AG09319 (cell line): ENCODE measurements around the gene GAP43.

Experiments used
- DNase-seq: peaks from one replicate; pipeline ENCODE4 v3.0.0-alpha.2; 2010; ENCODE audit warnings: low read depth; ENCODE audit errors: extremely low read depth
- TF ChIP-seq, protein P1 (sequence below): IDR thresholded peaks from 2 replicates; pipeline ENCODE4 v1.5.1; 2011; ENCODE audit warnings: low read depth, mild to moderate bottlenecking, inconsistent platforms, low read length, moderate library complexity

Gene GAP43

DNA sequence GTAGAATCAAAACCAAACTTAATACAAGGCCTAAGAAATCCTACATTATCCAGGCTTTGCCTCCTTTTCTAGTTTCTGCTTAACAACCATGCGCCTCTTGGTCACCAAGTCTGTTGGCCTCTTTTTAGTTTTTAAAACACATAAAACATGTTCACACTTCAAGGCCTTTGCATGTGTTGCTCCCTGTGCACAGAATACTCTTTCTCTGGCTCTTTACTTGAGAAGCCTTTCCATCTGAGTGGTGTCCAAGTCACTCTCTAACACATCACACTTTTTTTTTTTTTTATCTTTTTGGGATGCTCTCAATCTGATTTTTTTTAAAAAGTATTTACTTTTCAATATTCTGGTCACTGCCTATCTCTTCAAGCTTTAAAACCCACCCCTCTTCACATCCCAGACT, 14.9 kb downstream of the GAP43 start:
- DNase-seq = no peak
- TF ChIP-seq, protein P1, sequence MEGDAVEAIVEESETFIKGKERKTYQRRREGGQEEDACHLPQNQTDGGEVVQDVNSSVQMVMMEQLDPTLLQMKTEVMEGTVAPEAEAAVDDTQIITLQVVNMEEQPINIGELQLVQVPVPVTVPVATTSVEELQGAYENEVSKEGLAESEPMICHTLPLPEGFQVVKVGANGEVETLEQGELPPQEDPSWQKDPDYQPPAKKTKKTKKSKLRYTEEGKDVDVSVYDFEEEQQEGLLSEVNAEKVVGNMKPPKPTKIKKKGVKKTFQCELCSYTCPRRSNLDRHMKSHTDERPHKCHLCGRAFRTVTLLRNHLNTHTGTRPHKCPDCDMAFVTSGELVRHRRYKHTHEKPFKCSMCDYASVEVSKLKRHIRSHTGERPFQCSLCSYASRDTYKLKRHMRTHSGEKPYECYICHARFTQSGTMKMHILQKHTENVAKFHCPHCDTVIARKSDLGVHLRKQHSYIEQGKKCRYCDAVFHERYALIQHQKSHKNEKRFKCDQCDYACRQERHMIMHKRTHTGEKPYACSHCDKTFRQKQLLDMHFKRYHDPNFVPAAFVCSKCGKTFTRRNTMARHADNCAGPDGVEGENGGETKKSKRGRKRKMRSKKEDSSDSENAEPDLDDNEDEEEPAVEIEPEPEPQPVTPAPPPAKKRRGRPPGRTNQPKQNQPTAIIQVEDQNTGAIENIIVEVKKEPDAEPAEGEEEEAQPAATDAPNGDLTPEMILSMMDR = no peak

DNA sequence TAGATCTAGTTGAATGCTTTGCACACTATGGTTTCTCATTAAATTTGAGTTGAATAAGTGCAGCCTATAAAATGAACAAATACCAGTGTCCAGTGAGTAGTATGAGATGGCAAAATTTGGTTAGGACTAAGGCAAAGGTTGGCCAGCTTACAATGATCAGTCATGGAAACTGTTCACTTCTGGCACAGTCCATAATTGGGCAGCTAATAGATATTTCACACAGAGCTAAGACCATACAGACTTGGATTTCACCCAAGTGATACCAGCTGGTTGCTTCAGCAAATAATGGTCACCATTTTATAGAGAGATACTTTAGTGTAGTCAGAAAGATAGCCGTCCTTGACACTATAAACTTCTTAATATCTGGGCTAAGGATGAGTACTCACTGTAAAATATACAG, 15.7 kb downstream of the GAP43 start:
- no peak for DNase-seq
- TF ChIP-seq, protein P1 = no peak

DNA sequence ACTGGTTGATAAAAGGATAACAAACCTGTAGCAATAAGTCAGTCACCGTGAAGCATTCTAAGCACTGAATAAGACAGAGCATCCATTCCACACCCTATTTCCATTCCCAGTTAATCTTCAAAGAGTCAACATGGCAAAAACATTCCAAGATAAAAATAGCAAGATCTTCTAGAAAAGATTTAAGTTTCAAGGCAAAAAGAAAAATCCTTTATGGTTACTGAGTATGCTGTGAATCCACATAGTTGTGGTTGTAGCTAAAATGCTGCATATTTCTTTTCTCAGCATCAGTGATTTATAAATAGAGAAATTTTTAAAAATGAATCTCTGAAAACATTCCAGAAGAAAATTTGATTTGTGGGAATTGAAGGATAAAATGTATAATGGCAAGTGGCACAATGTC, 21.1 kb downstream of the GAP43 start:
- TF ChIP-seq, protein P1 = no peak
- no peak for DNase-seq

DNA sequence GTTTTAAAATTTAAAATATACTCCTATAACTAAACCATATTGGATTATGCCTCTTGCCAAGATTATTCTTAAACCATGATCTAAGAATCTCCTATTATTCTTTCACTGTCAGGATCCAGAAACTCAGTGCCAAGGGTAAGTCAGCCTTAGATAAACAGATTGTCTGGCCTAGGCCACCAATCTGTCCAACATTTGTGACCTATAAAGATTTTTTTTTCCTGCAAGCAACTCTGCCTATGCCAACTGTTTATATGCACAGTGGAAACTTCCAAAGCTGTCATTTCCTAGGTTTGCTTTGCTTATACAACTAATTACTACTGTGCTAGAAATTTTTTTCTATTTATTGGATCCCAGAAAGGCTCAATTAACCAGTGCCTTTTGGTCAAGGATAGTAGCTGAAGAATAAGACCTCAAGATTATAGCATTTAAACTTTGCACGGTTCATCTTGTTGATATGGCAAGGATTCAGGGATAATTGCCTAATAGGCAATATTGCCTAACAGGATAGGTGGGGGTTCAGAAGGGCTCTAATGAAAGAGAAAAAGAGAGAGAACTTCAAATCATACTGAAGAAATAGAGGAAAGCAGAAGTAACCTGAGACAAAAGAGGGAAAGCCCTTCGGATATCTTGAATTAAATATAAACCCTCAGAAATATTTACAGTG, 22.8 kb downstream of the GAP43 start:
- no peak for DNase-seq
- TF ChIP-seq, protein P1 = no peak

DNA sequence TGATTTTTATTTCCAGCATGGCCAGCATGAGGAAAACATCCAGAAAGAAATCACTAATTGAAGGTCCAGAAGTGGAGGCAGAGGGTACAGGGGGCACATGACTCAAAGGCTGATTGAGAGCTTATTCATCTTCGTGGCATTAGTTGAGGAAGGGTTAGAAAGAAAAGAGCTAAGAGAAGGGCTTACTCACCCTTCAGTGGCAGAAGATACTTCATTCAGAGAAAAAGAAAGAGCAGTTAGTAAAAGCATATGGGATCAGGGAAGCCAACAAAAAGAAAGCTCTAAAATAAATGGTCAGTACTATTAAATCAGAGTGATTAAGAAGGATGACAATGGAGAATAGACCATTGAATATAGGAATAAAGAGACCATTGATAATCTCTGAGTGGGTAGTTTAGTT, 25.2 kb downstream of the GAP43 start:
- DNase-seq = no peak
- TF ChIP-seq, protein P1 = no peak

DNA sequence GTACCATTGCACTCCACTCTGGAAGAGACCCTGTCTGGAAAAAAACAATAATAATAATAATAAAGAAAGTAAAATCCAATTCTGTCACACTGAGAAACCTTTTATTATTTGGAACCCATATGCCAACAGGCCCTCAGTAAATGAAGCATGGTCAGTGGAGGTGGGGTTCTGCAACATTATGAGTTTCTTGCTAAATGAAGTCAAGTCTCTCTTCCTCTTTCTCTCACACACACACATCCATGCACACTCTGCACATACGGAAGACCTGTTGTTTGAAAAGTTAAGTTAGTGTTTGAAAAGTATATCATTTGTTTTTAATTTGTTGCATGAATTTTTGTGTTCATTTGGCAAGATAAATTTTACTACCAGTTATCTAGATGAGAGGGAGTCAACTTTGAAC, 27.8 kb downstream of the GAP43 start:
- TF ChIP-seq, protein P1 = no peak
- DNase-seq = no peak

DNA sequence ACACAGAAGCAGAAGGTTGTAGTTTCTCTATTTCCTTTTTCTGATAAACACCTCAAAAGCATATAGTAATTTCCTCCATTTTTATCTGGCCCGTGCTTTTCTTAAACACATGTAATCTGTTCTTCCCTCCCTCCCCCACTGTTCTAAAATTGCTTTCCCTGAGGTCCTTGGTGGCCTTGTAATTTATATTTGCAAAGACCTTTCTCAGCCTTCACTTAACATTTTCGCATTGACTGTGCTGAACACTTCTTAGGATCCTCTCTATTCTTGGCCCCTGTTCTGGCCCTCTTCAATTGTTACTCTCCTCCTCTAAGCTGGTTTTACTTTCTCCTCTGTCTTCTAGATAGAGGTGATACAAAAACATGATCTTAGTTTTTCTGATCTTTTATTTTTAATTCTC, 28.3 kb downstream of the GAP43 start:
- TF ChIP-seq, protein P1 = no peak
- no peak for DNase-seq
